ENCODE measurements around the gene DHX36.
A peak's percentile ranks its signal among the peaks of the same experiment; 100 is the strongest.

The DHX36 gene

DNA sequence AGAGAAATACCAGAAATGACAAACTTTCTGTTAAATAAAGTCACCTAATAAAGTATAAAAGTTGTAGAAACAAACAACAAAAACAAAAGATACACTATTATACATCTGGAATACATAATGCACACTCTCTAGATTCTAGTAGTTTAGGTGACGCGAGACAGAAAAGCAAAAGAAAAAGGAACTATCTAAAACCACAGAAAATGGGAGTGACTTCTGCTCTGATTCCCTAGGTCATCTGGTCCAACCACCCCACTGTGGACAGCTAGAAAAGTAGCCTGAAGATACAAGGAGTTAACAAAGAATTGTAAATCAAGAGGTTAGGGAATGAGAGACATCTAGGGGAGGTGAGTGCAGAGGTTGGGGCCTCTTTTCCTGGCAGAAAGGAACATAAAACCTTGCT, 39.1 kb downstream of the DHX36 start:
- DNase-seq: no peak

DNA sequence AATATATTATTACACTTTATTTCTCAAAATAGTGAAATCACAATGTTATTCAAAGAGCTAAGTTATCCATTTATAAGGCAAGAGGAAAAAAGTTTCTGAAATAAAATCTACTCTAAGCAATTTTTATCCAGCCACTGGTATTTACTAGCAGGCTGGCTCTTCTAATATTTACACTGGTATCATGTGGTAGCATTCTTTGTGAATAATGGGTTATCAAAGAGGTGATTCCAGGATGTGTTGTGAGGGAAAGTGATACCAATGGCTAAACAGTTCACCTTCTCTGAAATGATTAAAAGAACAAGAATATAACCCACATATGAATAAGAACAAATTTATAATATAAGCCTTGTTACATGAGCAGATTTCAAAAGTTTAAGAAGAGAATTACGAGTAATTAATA, 44.1 kb downstream of the DHX36 start:
- no peak for DNase-seq

DNA sequence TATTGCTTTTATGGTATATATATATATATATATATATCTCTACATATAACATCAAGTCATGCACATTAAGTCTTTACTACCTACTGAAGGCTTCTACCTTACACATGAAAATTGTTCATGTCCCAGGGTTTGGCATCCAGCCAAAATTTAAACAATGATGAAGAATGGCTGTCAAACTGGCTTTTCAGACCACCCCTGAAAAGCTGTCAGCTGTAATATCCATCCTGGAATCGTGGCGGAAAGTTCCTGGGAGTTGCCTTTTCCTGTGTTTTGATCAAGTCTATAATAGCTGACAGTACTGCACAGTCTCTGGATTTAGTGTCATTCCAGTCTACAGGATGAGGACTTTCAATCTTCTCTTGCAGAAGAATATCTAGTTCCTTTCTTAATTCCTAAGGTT, 48.3 kb downstream of the DHX36 start:
- no peak for DNase-seq

DNA sequence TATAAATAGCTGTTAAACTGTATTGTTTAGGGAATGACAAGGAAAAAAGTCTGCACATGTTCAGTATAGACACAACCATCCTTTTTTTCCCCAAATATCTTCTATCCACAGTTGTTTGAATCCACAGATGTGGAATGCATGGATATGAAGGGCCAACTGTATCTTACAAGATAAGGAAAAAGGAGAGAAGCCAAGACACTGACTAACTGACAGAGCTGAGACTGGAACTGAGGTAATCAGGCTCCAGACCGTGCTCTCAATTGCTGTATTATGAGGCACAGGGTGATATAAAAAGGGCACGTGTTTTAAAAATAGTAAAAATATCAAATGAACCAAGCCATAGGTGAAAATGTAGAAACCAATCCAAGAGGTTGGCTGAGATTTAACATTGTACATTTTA, 49.0 kb downstream of the DHX36 start:
- DNase-seq: no peak

DNA sequence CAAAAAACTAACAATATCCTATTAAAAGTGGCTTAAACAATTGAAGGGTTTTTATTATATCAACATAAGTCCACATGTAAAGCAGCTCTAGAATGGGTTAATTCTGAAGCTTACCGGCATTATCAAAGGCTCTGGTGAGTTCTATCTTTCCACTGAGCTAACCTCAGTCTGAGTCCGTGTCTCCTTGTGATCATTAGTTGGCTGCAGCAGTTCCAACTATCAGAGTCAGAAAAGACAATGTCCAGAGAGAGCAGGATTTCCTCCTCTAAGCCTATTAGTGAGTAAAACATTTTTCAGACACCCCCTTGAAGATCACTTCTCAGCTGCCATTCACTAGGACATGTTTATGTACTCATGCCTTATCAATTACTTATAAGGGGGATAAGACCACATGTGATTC, 49.9 kb downstream of the DHX36 start:
- no peak for DNase-seq

DNA sequence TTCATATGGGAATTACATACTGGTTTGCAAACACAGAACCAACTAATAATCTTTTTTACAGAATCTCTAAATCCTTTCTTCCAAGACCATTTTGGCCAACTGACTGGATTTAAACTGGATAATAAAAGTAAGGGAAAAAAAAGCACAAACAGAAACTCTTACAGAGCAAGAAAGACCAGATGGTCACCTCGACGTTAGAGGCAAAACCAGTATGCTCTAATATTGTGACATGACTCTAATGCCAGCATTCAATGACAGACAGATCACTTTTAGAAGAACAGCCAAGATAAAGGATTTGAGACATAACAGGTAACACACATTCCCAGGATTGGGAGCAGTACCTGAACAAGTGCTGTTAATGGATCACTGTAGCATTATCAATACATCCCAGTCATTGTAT, 50.9 kb downstream of the DHX36 start:
- DNase-seq: no peak

DNA sequence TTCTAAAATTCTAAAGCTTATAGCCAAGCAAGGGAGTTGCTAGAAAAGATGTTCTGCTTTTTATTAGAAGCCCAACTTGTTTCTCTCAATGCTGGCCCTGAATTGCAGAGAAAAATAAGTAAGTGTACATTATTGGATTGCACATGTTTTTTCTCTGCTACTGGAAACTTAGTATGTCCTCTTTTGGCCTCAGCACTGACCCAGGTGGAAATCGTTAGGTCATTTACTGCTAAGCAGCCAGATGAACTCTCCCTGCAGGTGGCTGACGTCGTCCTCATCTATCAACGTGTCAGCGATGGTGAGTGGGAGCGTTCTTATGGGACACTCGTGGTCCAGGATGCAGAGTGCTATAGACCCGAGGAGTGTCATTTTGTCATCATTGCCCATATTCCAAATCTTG, 69.8 kb downstream of the DHX36 start:
- no peak for DNase-seq

DNA sequence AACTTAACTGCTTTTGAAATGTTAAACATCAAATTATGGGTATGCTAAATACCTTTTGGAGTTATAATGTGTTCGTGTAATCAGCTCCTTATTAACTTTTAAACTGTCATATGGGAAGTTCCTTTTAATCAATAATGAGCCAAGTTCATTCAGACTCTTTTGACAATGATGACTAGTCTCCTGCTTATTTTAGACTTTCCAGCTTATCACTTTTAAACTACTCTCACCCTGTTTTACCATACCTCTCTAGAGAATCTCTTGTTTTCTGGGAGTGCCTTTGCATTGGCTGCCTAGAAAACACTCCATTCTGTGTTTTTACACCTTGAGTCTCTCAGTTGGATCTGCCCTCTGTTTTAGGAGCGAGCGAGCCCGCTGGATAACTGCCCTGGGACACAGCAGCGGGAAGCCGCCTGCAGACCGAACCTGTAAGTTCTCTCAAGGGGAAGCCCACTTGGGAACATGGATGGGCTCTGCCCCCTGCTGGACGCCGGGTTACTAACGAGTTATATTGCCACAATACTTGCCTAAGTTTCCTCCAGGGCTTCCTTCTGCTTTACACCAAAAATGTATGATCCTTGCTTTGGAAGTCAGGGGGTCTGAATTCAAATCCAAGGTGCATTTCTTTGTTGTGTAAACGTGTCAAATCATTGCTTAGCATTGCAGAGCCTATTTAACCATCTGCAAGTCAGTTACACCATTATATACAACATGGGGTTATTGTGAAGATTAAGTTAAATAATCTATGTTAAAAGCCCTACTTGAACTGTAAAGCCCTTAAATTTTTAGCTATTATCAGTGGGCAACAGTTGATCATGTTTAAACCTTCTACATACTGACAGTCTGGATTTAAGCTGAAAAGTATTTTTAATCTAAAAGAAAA, 71.3 kb downstream of the DHX36 start:
- DNase-seq: peak; percentile 91

DNA sequence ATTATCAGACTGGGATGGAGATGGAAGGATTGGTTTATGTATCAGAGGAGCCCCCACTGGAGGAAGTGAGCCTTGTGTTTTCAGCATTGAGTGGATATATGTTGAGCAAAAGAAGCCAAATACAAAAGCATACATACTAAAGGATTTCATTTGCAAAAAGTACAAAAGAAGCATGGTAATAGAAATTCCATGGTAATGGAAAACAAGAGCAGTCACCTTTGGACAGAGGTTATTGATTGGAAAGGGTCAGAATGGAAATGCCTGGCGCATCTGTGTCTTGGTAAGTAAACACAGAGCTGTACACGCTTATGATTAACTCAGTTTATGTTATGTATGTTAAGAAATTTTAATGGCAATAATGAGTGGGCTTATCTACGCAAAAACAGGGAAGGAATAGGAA, 72.7 kb downstream of the DHX36 start:
- DNase-seq: no peak

DNA sequence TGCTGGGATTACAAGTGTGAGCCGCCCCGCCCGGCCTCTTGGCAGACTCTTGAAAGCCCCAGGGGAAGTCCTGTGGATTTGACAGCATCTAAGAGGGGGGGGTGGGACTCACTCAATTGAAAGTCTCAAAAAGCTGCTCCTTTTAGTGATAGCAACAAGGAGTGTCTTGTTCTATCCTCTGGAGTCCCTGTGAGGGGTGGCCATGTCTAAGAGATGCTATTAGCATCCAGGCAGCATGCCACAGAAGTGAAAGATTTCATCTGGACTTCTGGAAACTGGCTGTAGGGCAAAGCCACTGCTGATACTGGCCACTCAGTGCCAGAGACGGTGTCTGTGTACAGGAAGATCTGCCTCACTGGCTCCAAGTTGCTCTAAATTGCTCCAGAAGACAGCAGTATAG, 74.0 kb downstream of the DHX36 start:
- no peak for DNase-seq

DNA sequence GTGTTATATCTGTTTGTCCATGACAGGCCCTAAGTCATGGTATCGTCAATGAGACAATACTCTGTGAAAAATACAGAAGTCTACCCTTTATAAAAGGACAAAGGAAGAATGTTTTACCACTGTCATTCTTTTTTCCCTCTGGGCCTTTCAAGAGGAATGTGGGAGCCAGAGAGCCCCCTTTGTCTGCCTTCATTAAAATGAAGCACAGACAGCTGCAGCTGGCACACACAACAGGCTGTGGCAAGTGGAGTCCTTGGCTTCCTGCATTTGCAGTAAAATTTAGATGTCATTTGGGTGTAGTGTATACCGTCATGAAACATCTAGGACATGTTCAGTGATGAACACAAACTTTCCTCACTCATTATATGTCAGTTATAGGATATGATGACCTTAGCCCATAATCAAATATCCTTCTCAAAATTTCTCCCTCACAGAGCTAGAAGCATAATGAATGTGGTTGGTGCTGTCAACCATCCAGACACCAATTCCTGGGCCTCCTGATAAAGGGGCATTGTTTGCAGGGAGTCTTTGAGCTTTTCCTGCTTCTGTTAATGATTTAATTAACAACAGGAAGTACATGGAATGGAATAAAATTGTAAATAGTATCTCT, 76.4 kb downstream of the DHX36 start:
- no peak for DNase-seq

DNA sequence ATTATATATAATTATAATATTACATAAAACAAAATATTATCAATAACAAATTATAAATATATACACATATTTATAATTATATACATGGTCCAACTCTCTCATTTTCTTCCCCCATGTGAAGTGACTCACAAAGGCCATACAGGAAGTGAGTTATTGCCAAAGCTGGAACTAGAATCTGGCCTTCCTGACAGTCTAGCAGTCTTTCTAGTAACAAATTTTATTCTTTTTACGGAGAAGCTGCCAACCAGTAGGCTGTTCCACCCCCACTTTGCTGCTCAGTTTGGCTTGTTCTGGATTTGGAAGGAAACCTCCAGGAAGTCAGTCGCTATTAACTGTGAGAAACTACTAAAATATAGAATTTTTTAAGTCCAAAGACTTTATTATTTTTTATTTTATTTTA, 79.6 kb downstream of the DHX36 start:
- DNase-seq: peak; percentile 30

DNA sequence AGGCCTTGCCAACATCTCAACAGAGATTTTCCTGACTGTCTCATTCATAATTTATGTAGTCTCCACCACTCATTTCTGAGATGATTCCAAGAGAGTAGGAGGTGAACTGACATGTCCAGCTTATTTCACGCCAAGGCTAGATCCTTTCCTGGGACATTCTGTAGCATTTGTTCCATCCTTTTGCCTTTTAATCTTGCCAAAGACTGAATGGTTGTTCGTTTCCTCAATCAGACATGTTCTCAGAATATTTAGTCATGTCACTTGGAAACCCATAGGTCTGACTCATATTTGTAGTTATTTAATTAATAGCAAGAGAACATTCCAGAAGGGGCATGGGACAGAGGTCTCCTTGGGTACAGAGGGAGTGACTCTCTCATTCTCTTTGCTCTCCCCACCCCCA, 80.9 kb downstream of the DHX36 start:
- DNase-seq: no peak

DNA sequence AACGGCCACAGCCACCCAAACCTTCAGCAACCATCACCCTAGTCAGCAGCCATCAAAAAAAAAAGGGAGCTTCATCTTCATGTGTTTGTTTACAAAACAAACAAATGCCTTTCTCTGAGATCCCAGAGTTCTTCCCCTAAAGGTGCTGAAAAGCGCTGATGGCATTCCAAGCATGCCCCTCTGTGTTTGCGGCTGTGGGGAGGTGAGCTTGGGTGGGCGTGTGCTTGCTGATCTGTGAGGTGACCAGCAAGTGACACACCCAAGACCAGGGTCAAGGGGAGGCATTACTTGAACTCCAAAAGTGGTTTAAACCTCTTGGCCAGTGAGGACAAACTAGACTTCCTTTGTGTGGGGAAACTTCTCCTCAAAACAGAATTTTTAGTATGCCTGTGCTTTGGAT, 81.5 kb downstream of the DHX36 start:
- DNase-seq: no peak

DNA sequence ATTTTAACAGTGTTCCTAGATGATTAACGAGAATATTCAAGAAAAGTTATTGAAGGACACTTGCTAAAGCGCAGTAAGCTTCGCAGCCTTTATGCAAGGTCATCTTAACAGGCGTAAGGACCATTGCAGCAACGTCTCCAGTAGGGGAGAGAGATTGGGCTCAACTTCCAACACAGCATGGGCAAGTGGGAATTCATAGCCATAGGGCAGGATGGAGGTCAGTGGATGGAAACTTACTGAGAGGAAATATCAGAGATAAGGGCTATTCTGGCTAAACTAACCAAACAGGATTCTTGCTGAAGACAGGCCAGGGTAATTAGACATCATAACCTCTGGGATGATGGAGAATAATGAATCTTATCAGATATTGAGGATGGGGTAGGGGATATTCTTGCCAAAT, 82.8 kb downstream of the DHX36 start:
- DNase-seq: no peak

DNA sequence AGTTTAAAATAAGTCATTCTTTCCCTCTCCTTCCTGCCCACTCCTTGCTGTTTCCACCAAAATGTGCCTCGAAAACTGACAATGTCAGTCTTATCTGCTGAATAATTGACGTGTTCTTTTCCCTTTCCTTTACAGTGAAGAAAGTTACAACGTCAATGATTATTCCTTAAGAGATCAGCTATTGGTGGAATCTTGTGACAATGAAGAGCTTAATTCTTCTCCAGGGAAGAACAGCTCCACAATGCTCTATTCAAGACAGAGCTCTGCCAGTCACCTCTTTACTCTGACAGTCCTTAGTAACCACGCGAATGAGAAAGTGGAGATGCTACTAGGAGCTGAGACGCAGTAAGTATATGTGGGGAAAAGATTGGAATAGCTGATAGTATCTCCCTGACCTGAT, 84.1 kb downstream of the DHX36 start:
- DNase-seq: no peak

DNA sequence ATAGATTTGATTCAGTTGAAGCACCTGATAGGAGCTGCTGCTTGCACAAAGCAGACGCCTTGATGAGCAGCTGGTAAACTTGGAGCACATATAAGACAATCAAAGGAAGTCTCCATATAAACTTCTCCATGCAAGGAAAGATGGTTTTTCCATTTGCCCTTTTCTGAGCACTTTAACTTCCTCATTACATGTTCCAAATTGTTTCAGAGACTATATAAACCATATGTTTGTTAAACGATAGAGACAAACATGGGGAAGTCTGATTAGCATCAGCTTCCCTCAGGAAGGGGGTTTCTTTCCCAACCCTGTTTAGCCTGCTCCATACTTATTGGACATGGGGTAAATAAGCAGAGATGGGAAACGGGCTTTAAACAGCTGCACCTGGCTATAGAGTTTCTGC, 88.0 kb downstream of the DHX36 start:
- no peak for DNase-seq

DNA sequence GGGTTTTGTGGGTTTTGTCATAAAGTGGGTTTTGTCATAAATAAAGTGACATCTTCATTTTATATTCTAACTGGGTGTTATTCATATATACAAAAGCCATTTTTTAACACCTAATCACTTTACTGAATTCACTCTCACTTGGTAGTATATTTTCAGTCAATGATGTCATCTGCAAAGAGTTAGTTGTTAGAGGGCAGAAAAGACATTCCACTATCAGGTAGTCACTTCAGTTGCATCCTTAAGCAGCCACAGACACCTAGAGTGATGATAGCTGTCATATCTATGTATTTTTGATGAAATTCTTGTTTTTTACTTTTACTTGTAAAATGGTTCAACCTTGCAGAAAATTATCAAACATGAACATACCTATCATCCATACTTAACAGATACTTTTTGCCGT, 89.0 kb downstream of the DHX36 start:
- DNase-seq: no peak

DNA sequence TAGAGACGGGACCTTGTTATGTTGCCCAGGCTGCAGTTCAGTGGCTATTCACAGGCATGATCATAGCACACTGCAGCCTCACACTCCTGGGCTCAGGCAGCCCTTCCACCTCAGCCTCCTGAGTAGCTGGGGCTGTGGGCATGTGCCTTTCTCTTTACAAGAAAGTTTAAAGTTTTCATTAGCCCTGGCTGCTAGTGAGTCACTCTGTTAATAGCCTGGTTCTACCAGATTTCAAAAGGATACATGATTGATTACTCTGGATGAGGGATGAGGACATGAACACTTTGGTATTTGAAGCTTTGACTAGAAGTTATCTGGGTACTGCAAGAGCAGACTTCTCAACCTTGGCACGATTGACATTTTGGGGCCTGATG, 95.1 kb downstream of the DHX36 start:
- DNase-seq: no peak

DNA sequence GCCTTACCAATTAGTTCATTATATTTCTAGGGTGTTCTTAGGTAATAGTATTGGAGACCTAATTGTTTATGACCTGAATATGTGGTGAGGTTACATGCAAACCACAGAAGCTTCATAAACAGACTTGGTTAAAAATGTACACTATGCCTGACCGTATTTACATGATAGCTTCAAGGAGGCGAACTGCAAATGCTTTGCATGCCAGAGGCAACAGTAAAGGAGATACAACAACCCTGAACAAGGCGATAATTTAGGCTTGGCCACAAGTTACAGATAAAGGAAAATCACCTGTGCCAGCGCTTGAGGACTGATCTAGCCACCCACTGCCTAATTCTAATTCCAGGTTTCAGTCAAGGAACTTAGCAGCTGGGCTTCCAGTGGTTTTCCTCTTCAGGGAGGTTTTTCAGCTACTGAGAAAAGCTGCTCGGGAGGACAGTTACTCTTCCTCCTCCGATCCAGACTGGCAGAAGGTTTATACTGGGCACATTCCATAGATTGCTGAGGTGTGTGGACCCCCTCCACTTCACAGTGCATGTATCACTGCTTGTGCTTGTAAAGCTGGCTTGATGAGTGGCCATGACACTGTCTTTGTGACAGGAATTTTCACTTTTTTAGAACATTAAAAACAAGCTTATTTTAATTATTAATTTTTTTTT, 95.6 kb downstream of the DHX36 start:
- DNase-seq: no peak

DNA sequence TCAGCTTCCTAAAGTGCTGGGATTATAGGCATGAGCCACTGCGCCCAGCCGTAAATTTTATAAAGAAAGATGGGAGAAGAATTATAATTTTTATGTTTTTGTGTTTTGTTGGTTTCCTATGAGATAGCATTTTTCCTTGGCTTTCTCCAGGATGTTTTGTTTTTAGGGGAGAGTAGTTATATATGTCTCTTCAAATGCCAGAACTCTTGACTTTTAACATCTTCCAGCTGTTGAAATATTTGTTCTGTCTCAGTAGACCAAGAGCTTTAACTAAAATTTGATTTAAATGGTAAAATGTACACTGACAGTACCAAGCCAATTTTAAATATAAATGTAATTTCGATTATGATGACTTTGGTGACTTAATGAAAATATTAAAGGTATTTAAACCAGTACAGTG, 96.8 kb downstream of the DHX36 start:
- no peak for DNase-seq

DNA sequence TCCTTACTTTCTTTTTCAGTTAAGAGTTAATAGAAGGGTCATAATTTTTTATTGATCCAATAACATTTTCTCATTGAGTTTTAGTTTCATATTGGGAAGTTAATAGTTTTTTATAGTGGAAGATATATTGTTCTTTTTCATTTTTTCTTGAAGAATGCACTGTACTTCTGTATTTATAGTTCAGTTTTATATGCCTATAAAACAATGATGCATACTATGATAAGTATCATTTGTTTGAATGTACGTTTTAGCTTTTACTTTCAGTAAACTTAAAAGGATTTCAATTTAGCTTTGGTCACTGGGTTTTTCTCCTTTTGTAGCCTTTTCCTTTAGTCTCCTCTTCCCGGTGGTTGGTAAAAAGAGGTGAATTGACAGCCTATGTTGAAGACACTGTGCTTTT, 98.8 kb downstream of the DHX36 start:
- DNase-seq: no peak

DNA sequence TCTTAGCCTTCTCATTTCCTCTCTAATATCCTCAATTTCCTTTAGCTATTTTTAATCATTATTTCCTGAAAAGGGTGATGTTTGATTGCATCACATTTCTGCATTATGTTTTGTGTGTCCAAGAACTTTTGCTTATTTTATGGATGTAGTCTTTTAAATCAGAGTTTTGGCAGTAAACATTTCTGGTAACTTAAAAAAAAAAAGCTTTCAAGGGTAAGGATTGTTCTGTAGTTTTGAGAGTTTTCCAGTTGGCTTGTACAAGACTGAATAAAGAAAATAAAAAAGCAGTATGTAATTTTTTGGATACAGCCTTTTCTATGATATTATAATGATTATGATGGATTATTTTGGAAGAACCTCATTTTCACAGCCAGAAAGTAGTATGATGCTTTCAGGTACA, 99.4 kb downstream of the DHX36 start:
- DNase-seq: no peak

DNA sequence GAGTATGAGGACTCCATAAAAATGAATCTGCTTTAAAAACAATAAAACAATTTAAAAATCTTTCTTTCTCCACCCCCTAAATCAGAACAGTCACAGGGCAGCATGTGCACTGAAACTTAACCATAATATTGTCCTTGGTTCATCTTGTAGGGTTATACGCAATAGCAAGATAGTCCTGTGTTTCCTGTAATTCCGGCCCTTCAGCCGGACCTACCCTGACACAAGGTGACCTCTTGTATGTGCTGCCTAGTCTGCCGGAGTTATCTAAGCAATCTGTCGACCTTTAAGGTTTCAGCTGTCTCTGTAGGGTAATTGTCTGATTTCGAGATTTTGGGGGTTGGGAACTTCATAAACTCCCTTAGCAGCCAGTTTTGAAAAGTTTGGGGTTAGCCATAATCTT, 99.9 kb downstream of the DHX36 start:
- no peak for DNase-seq

Data from femur (tissue), 1 donor.